ENCODE results near the gene CLCN6. TPM values are rescaled to one million over a fixed set of nuclear protein-coding genes. Genes with fewer than 3 reads are reported as not detected.

Gene CLCN6
- polyA plus RNA-seq, 5 donors = 17.2 to 24.2 (median 18.4) TPM

DNA sequence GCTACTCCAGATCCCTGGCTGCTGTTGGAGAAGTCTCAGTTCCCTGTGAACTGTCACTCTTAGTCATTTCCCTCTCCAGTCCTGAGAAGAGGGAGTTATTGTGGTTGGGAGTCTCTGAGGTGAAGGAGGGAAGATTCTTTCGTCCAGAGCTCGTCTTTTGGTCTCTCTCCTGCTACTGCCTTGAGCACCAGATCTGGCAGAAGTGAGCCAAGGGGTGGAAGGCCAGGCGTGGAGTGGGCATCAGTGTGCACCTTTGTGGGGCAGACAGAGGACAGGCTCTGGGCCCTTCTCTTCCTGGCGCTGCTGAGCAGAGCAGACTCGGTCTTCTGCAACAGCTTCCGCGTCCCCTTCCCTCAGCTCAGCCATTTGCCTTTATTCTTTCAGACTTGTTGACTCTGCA is 19.1 kb downstream of the CLCN6 start:
- DNase-seq = no peak

DNA sequence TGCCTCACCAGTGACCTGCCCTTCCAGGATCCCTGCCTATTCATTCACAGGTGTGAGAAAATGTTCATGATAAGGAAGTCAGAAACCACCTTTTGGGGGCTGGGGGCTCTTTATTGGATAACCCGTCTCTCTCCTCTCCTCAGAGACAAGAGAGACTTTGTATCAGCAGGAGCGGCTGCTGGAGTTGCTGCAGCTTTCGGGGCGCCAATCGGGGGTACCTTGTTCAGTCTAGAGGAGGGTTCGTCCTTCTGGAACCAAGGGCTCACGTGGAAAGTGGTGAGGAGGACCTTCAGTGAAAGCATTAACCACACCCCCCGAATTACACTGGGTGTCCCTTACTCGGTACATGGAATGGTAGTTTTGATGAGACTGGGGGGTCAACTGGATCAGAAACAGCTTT is 21.0 kb downstream of the CLCN6 start:
- no peak for DNase-seq

DNA sequence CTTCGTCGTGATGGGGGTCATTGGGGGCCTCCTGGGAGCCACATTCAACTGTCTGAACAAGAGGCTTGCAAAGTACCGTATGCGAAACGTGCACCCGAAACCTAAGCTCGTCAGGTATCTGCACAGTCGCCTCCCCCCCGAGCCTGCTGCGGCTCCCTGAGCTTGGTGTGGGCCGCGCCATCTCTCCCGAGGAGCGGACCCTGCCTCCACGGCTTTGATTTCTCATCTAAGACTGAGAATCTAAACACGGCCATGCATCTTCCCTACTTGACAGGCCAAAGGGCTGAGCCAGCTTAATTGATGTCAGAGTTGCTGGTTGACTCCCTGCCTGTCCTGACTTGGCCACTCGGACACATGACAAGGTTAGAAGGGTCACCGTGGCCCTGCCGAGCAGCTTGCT is 22.5 kb downstream of the CLCN6 start:
- no peak for DNase-seq

DNA sequence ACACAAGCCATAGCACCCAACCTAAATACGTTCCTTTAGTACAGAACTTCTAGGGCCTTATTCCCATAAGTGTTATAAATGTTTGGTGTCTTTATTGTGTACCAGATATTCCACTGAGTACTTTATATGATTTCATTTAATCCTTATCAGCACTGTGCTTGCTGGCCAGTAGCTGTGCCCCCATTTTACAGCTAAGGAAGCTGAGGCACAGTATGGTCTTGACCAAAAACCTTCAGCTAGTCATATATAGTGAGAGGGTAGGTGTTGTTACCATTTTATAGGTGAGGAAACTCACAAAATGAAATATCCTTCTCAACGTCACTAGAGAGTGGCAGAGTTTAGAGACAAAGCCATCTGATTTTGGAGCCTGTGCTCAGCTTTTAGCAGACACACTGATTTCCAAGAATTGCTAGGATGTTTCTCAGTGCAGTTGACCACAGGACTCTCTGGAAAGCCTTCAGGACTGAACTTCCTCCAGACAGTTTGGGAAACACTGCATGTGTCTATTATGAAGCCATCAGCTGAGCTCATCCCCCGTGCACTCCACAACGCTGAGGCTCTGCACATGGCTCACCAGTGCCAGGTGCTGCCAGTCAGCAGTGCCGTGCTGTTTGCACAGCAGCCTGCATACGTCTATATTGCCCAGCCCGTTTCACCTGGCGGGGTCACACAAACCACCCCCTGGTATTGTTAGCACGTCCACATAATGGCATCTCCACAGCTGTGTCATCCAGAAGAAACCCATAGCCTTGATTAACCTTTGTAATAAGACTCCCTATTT is 26.1 kb downstream of the CLCN6 start:
- DNase-seq = no peak

DNA sequence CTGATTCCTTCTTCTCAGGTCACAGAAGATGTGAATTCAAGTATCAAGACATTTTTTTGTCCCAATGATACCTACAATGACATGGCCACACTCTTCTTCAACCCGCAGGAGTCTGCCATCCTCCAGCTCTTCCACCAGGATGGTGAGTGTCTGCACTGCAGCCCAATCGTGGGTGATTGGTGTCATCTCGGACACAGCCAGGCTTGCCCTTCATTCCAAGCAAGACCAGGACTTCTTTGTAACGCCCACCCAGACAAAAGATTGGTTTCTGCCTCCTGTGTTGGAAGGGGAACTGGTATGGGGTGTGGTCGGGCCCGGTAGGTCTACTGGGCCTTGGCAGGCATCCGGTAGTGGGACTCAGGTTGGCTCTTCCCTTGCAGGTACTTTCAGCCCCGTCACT is 27.5 kb downstream of the CLCN6 start:
- DNase-seq = no peak

DNA sequence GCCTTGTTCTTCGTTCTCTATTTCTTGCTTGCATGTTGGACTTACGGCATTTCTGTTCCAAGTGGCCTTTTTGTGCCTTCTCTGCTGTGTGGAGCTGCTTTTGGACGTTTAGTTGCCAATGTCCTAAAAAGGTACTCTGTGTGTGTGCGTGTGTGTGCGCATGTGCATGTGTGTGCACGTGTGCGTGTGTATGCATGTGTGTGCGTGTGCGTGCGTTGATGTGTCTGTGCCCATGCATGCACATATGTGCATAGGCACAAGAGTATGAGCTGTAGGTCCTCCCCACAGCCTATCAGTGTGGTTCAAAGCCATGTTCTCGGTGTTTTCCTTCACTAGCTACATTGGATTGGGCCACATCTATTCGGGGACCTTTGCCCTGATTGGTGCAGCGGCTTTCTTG is 27.9 kb downstream of the CLCN6 start:
- DNase-seq = no peak

DNA sequence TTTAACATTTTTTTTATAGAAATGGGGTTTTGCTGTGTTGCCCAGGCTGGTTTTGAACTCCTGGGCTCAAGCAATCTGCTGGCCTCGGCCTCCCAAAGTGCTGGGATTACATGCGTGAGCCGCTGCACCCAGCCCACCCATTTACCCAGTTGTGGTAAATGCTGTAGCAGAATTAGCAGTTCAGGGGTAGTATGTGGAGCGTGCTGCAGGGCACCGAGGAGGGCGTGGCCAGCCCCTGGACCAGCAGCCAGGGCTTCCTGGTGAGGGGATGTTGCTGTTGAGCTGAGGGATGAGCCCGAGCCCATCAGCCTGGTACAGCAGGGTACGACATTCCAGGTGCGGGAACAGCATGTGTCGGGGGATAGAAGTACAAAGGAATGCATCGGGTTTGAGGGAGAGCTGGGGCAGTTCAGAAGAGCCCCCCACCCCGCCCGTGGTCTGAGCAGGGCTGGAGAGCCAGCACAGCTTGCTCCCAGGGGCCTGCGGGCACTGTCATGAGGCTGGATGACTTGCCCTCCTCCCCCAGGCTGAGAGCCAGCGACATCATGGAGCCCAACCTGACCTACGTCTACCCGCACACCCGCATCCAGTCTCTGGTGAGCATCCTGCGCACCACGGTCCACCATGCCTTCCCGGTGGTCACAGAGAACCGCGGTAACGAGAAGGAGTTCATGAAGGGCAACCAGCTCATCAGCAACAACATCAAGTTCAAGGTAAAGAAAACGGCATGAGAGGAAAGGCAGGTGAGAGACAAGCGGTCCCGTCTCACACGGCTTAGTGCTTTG is 29.6 kb downstream of the CLCN6 start:
- no peak for DNase-seq

DNA sequence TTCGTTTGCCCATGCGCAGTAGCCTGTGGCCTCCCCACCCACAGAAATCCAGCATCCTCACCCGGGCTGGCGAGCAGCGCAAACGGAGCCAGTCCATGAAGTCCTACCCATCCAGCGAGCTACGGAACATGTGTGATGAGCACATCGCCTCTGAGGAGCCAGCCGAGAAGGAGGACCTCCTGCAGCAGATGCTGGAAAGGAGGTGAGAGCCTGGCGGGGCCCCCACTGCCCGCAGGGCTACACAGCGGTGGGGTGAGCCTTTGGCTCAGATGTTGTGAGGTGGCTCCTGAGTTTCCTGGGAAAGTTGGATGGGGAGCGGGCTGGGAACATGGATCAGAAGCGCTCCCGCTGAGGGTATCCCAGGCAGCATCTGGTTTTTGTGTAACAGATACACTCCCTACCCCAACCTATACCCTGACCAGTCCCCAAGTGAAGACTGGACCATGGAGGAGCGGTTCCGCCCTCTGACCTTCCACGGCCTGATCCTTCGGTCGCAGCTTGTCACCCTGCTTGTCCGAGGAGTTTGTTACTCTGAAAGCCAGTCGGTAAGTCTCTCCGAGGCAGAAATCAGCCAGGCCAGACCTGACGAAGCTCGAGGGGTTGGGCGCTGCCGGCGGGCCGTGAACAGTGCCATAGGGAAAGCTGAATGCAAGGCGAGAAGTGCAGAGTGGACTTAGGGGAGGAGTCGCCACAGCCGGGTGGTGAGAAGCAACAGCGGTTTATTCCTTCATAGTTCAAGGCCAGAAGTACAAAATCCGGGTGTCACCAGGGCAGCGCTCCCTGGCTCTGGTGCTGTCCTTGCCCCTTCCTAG is 31.2 kb downstream of the CLCN6 start:
- DNase-seq = no peak

DNA sequence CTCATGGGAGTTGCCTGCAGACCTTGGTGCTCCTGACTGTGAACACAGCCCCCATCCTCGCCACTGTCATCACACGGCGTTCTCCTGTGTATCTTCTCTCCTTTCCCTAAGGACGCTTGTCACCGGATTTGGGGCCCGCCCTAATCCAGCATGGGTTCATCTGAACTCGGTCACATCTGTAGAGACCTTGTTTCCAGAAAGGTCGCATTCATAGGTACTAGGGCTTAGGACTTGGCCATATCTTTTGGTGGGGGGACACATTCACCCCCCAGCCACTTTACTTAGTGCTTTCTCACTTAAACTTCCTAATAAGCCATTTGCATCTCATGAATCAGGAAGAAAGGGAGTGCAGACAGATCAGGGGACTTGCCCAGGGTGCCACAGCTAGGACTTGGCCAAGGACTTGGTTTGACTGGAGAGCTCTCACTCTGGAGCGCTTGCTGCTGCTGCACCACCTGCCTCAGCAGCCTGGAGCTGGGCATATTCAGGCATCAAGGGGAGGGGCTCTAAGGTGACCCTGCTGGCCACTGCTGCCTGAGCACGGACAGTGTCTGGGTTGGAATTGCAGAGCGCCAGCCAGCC is 31.9 kb downstream of the CLCN6 start:
- DNase-seq = no peak

DNA sequence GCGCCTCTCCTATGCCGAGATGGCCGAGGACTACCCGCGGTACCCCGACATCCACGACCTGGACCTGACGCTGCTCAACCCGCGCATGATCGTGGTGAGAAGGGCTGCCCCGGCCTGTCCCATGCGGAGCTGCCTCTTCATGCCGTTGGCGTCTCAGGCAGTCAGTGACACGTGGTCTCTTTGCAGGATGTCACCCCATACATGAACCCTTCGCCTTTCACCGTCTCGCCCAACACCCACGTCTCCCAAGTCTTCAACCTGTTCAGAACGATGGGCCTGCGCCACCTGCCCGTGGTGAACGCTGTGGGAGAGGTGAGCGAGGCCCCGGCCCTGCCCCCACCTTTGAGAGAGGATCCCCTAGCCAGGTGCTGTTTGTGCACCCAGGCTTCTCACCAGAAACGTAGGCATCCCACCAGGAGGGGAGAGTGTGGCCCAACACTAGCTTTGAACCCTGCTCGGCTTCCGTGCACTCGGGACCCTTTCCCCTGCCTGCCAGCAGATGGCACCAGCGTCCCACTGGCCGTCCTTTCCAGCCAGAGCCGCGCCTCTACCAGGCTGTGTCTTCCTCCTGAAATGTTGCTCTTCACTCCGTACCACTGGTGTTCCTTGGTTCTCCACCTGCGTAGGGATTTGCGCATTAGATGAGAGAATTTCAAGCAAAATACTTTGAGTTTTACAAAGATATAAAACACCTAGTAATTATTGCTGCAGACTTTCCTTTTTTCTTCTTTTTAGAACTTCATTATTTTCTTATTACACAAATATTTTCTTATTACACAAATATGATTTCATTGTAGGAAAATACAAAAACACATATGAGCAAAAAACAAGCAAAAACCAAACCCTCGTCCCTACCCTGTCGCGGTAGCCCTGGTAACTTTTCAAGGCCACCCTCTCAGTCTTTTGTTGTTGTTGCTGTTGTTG is 32.6 kb downstream of the CLCN6 start:
- DNase-seq = peak; percentile 31 to 42

DNA sequence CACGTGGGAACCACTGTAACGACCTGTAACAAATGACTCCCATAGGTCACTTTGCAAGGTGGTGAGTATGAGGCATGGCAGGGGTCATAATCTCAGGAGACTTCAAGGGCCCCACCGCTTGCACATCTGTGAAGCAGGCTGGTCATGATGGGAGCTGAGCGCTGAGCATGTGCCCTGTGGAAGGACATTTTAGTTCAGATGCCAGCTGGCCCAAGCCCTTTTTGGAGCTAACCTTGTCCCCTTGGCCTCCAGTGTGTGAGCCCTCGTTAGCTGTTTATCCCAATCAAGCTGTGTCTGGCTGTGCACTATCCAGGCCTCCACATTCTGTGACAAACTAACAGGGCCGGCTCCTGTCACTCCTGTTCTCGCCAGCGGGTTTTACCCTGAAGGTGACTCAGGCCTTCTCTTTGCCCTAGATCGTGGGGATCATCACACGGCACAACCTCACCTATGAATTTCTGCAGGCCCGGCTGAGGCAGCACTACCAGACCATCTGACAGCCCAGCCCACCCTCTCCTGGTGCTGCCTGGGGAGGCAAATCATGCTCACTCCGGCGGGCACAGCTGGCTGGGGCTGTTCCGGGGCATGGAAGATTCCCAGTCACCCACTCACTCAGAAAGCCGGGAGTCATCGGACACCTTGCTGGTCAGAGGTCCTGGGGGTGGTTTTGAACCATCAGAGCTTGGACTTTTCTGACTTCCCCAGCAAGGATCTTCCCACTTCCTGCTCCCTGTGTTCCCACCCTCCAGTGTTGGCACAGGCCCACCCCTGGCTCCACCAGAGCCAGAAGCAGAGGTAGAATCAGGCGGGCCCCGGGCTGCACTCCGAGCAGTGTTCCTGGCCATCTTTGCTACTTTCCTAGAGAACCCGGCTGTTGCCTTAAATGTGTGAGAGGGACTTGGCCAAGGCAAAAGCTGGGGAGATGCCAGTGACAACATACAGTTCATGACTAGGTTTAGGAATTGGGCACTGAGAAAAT is 34.0 kb downstream of the CLCN6 start:
- no peak for DNase-seq

DNA sequence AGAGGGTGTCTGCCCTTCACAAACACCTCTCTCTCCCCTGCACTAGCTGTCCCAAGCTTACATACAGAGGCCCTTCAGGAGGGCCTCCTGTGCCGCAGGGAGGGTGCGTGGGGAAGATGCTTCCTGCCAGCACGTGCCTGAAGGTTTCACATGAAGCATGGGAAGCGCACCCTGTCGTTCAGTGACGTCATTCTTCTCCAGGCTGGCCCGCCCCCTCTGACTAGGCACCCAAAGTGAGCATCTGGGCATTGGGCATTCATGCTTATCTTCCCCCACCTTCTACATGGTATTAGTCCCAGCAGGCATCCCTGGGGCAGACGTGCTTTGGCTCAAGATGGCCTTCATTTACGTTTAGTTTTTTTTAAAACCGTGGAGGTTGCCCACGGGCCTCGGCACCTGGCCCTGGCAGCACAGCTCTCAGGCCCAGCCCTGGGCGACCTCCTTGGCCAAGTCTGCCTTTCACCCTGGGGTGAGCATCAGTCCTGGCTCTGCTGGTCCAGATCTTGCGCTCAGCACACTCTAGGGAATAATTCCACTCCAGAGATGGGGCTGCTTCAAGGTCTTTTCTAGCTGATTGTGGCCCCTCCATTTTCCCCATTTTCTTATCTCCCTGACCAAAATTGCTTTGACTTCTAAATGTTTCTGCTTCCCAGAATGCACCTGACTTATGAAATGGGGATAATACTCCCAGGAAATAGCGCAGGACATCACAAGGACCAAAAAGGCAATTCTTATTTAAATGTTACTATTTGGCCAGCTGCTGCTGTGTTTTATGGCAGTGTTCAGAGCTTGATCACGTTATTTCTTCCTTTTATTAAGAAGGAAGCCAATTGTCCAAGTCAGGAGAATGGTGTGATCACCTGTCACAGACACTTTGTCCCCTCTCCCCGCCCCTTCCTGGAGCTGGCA is 35.5 kb downstream of the CLCN6 start:
- DNase-seq = no peak

DNA sequence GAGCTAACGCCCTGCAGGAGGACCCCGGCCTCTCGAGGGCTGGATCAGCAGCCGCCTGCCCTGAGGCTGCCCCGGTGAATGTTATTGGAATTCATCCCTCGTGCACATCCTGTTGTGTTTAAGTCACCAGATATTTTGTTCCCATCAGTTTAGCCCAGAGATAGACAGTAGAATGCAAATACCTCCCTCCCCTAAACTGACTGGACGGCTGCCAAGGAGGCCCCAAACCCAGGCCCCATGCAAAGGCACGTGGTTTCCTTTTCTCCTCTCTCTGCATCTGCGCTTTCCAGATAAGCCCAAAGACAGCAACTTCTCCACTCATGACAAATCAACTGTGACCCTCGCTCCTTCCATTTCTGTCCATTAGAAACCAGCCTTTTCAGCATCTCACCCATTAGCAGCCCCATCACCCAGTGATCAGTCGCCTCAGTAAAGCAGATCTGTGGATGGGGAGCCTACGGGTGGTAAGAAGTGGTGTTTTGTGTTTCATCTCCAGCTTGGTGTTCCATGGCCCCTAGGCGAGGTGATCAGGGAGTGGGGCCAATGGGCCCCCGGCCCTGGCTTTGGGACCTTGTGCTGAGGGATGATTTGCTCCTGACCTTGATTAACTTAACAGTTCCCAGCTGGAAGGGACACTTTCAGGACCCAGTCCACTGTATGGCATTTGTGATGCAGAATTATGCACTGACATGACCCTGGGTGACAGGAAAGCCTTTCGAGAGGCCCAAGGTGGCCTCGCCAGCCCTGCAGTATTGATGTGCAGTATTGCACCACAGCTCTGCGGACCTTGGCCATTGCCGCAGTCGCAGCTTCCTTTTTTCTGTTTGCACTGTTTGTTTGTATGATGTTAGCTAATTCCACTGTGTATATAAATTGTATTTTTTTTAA is 36.4 kb downstream of the CLCN6 start:
- peak; percentile 23 to 41 for DNase-seq

DNA sequence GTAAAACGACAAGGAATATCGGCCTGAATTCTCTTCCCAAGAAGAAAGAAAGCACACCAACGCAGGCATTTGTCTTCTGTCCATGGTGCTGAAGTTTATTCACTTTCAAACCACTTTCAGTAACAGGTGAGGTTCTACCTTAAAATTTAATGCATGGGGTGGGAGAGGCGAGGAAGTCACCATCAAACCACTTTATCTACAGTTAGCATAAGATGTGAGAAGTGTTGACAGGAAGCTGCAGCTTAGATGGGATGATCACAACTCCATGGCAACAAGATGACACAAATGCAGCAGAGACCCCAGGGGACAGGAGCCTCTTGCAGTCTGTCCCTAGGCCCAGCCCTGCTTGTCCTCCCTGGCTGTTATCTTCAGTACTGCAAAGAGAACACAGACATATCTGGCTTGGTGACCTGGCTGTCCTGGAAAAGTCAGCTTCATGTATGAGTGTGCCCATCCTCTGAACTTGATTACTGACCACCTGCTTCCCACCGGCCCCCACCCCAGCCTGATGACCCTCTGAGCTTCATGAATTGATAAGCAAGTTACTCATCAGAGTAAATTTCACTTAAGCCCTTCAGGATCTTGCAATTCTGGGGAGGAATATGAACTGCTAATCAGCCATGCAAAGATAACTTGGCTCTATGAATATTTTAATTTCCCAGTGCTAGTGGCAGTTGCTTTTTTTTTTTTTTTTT is 39.8 kb downstream of the CLCN6 start:
- no peak for DNase-seq

DNA sequence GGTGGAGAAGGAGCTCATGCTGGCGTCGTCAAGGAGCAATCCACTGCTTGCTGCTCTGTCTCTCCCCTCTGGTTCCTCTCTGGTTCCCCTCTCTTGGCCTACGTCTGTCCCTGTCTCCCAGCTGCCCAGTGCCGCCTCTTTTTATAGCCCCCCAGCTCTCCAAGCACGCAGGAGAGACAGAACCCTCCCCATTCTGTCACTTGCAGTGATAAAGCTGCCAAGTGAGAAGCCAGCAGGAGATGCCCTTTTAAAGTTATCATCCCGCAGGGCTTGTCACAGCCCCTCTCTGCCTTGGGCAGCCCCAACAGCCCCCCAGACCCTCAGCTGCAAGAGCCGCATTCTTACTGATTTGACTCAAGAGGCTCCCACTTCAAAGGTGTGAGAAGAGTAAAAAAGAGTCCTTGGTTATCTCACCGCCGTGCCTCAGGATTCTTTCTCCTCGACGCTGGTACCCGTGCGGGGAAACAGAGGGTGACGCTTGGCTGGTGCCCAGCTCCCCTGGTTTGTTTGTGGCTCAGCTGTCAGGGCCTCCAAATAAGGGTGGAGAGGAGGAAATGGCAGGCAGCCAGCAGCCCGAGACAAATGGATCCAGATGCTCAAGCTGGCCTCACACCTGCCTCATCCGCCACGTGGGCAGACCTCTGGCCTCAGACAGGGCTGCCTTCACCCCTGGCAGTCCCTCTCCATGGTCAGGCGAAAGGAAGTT is 41.8 kb downstream of the CLCN6 start, which contains the start of gene NPPA:
NPPA (minus strand) TSS at position 117 of the 706 bp plus-strand sequence; CDS start at position 18, 99 bp downstream.
- no peak for DNase-seq

DNA sequence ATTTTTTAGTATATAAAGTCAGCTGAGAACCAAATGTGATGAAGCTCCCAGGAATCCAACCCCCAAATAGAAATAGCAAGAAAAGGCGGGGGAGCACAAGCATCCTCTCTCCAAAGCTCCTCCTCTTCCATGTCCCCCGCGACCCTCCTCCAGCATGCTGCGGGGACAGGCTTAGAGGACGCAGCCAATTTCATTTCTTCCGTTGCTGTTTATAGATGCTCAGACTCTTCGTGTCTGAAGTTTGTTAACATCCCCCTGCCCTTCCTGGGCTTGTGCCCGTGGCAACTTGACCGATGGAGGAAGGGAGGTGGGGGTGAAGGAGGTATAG is 42.3 kb downstream of the CLCN6 start:
- no peak for DNase-seq

Measured in right lung (tissue), 5 donors.